ENCODE measurements around the gene SMYD2.

DNA sequence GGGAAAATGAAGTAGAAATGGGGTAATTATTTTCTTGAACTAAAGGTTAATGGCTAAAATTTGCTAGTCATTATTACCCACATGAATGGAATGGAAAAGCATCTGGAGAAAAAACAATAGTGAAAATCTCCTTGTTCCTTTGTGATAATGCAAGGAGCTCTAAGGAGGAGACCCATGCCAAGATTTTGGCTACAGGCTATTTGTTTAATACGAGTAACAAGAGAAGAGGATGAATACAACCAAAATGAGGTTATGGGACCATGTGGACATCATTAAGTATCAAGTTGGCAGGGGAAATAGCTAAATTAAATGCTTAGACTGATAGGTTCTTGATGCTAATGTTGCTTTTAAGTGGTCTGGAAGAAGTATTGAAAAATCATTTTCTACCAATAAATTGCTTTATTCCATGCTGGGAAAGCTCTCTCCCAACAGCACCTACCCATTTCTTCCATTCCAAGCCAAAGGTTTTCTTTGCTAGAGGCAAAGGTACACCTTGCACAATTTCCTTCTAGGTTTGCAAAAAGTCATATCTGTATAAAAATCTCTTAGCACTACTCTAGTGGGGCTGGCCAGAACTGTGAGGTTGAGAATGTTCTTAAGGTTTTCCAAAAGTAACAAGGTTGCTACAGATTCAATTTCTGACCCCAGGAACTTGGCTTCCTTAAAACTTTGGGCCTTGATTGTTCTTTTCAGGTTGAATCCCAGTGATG lies 100.2 kb downstream of the SMYD2 start:
- no peak for TF ChIP-seq CTCF (IDR thresholded peaks at IDR 0.05)
- no peak for TF ChIP-seq POLR2A (IDR thresholded peaks at IDR 0.05)

Data from lower leg skin (tissue), 3 donors.